Hepatocyte (in vitro differentiated cells): ENCODE results near the gene C10orf95. TPM values are rescaled to one million over a fixed set of nuclear protein-coding genes. Genes with fewer than 3 reads are reported as not detected.
A peak's percentile ranks its signal among the peaks of the same experiment; 100 is the strongest.
"Not testable (repeated sequence)": the region's sequence is repeated elsewhere in the genome, so short reads cannot be mapped to it uniquely, and the experiment has no call there.

Experiments used
- DNase-seq: peaks from one replicate; pipeline ENCODE4 v3.0.0-alpha.2; 2016; ENCODE audit warnings: low spot score
- H2AFZ ChIP-seq: fragments of 200-600 bp; sonication (generic); 2 replicates; pipeline ENCODE4 v1.6.0; 2016; ENCODE audit warnings: antibody characterized with exemption, mild to moderate bottlenecking
- H3K27ac ChIP-seq: fragments of 200-600 bp; sonication (generic); 2 replicates; pipeline ENCODE4 v1.5.1; 2016; ENCODE audit warnings: mild to moderate bottlenecking
- H3K27me3 ChIP-seq: fragments of 200-600 bp; sonication (generic); 2 replicates; pipeline ENCODE4 v1.6.1; 2016
- H3K36me3 ChIP-seq: fragments of 200-600 bp; sonication (generic); replicated peaks from 2 replicates; pipeline ENCODE4 v1.5.1; 2016; ENCODE audit warnings: low read depth; ENCODE audit not compliant: insufficient read depth
- H3K4me1 ChIP-seq: fragments of 200-600 bp; sonication (generic); 2 replicates; pipeline ENCODE4 v1.5.1; 2016; ENCODE audit warnings: mild to moderate bottlenecking, moderate library complexity; ENCODE audit not compliant: insufficient read depth
- H3K4me2 ChIP-seq: fragments of 200-600 bp; sonication (generic); 2 replicates; pipeline ENCODE4 v1.6.0; 2016
- H3K4me3 ChIP-seq: fragments of 200-600 bp; sonication (generic); 2 replicates; pipeline ENCODE4 v1.5.1; 2016; ENCODE audit warnings: mild to moderate bottlenecking
- H3K79me2 ChIP-seq: fragments of 200-600 bp; sonication (generic); 2 replicates; pipeline ENCODE4 v1.6.0; 2017; ENCODE audit warnings: mild to moderate bottlenecking
- H3K9me2 ChIP-seq: fragments of 200-600 bp; sonication (generic); replicated peaks from 2 replicates; pipeline ENCODE4 v1.6.0; 2017; ENCODE audit warnings: mild to moderate bottlenecking; ENCODE audit not compliant: insufficient read depth
- H3K9me3 ChIP-seq: fragments of 200-600 bp; sonication (generic); 2 replicates; pipeline ENCODE4 v1.5.1; 2016; ENCODE audit warnings: low read depth, mild to moderate bottlenecking
- H4K20me1 ChIP-seq: fragments of 200-600 bp; sonication (generic); 2 replicates; pipeline ENCODE4 v1.6.0; 2016; ENCODE audit warnings: mild to moderate bottlenecking; ENCODE audit not compliant: insufficient read depth, poor library complexity, severe bottlenecking
- CTCF ChIP-seq: fragments of 200-600 bp; sonication (generic); IDR thresholded peaks from 2 replicates; pipeline ENCODE4 v1.5.1; 2016; ENCODE audit warnings: antibody characterized with exemption, mild to moderate bottlenecking; ENCODE audit not compliant: poor library complexity
- EZH2 ChIP-seq: fragments of 200-600 bp; sonication (generic); IDR thresholded peaks from 2 replicates; pipeline ENCODE4 v1.6.1; 2016; ENCODE audit warnings: antibody characterized with exemption, mild to moderate bottlenecking, borderline replicate concordance
- EZH2phosphoT487 ChIP-seq: fragments of 200-600 bp; sonication (generic); IDR thresholded peaks from one replicate; pipeline ENCODE4 v1.6.1; 2018; ENCODE audit warnings: antibody characterized with exemption, mild to moderate bottlenecking, low read depth, moderate library complexity; ENCODE audit not compliant: unreplicated experiment, severe bottlenecking
- WGBS: methylation state at CpG from one replicate; pipeline ENCODE4 v1.1.6; 2016; ENCODE audit warnings: low lambda C conversion rate; ENCODE audit errors: missing lambda C conversion rate; 5-methylcytosine and 5-hydroxymethylcytosine counted together
- polyA plus RNA-seq: library from polyadenylated mRNA; unstranded; fragments of >200 nt; fragmentation: Nextera tagmentation; extraction: Ambion mirVana; gene quantifications from 2 replicates; pipeline ENCODE4 v1.2.1, GENCODE V29; 2016
- total RNA-seq: library from RNA; depleted of rRNA; stranded (reverse); fragments of >200 nt; gene quantifications from 2 replicates; pipeline ENCODE4 v1.2.3, GENCODE V29; 2014

C10orf95 gene
- total and polyA plus RNA-seq, 2 experiments from 2014 or later: 5.2 to 7.7 TPM

GRCh38 chr10:102458656-102459055 lies 7.3 kb upstream of the C10orf95 start:
- no peaks in the 10 kb centered on the region for H3K36me3 ChIP-seq
- H4K20me1 ChIP-seq: no peaks in the 10 kb centered on the region
- no peak for TF ChIP-seq EZH2
- TF ChIP-seq EZH2phosphoT487: no peak
- TF ChIP-seq CTCF: no peak
- no peaks in the 10 kb centered on the region for H3K9me2 ChIP-seq
- WGBS: 71% methylated on average over 4 of the region's 4 CpGs
- no peaks in the 10 kb centered on the region for H3K9me3 ChIP-seq
- H3K4me3 ChIP-seq: no peak overlapping the region
- DNase-seq: no peak
- H3K4me2 ChIP-seq: no peak overlapping the region
- no peak overlapping the region for H2AFZ ChIP-seq
- peaks cover 39% of the 10 kb centered on the region for H3K4me1 ChIP-seq
- H3K27me3 ChIP-seq: no peaks in the 10 kb centered on the region
- peaks cover 4% of the 10 kb centered on the region for H3K79me2 ChIP-seq
- H3K27ac ChIP-seq: peak overlapping the region; percentile 86

GRCh38 chr10:102457591-102458150 lies 6.3 kb upstream of the C10orf95 start:
- H3K4me1 ChIP-seq: peaks cover 40% of the 10 kb centered on the region
- H3K4me3 ChIP-seq: no peak overlapping the region
- WGBS: 94% methylated on average over 9 of the region's 9 CpGs
- H3K27me3 ChIP-seq: no peaks in the 10 kb centered on the region
- DNase-seq: no peak
- H3K9me3 ChIP-seq: no peaks in the 10 kb centered on the region
- no peaks in the 10 kb centered on the region for H3K9me2 ChIP-seq
- H3K79me2 ChIP-seq: peaks cover 4% of the 10 kb centered on the region
- no peaks in the 10 kb centered on the region for H4K20me1 ChIP-seq
- peak overlapping the region; percentile 96 for H3K27ac ChIP-seq
- no peak for TF ChIP-seq EZH2phosphoT487
- no peak for TF ChIP-seq CTCF
- TF ChIP-seq EZH2: no peak
- H3K36me3 ChIP-seq: no peaks in the 10 kb centered on the region
- no peak overlapping the region for H2AFZ ChIP-seq
- H3K4me2 ChIP-seq: no peak overlapping the region

- H3K4me2 ChIP-seq: peak overlapping the region; percentile 29
- DNase-seq: peak; percentile 86
- peaks cover 16% of the 10 kb centered on the region for H3K79me2 ChIP-seq
- no peaks in the 10 kb centered on the region for H3K27me3 ChIP-seq
- no peaks in the 10 kb centered on the region for H3K9me2 ChIP-seq
- no peak overlapping the region for H2AFZ ChIP-seq
- H4K20me1 ChIP-seq: no peaks in the 10 kb centered on the region
- no peaks in the 10 kb centered on the region for H3K36me3 ChIP-seq
- H3K27ac ChIP-seq: peak overlapping the region; percentile 96
- WGBS: 39% methylated on average over 7 of the region's 7 CpGs
- no peak overlapping the region for H3K4me3 ChIP-seq
- H3K9me3 ChIP-seq: no peaks in the 10 kb centered on the region
- TF ChIP-seq EZH2phosphoT487: no peak
- no peak for TF ChIP-seq EZH2
- no peak for TF ChIP-seq CTCF
- H3K4me1 ChIP-seq: peaks cover 39% of the 10 kb centered on the region
These were observed 4.6 kb upstream of the C10orf95 start for GRCh38 chr10:102455893-102456471.

GRCh38 chr10:102454662-102455487 lies 3.5 kb upstream of the C10orf95 start:
- WGBS: 34% methylated on average over 13 of the region's 13 CpGs
- not testable (repeated sequence) for H3K36me3 ChIP-seq
- H3K4me1 ChIP-seq: peaks cover 39% of the 10 kb centered on the region

More at GRCh38 chr10:102454662-102455487, 3.5 kb upstream of the C10orf95 start:
- not testable (repeated sequence) for H3K4me3 ChIP-seq, H4K20me1 ChIP-seq, H3K4me2 ChIP-seq, DNase-seq, H2AFZ ChIP-seq, H3K9me3 ChIP-seq, H3K9me2 ChIP-seq, H3K27me3 ChIP-seq
- peaks cover 16% of the 10 kb centered on the region for H3K79me2 ChIP-seq
- peak overlapping the region; percentile 96 for H3K27ac ChIP-seq
